Measurements from ENCODE around the gene PUS3.

Gene PUS3

GRCh38 chr11:125902927-125903710 is at the start of gene PUS3:
Gene PUS3, minus strand, starts transcription at chr11:125903206. Its CDS starts 6,922 bp downstream, at chr11:125896284.
- in situ Hi-C loops (cut with MboI; ENCODE audit: low pct_unique_long_range_greater_than_20kb, low sequenced_read_pairs): no loop called here
- DNase-seq: peak; percentile 85

- in situ Hi-C loops (cut with MboI; ENCODE audit: low pct_unique_long_range_greater_than_20kb, low sequenced_read_pairs): no loop called here
- no peak for DNase-seq
Measured at GRCh38 chr11:125952559-125952958, 49.6 kb upstream of the PUS3 start.

GRCh38 chr11:125951731-125952130 is 48.7 kb upstream of the PUS3 start:
- in situ Hi-C loops (cut with MboI; ENCODE audit: low pct_unique_long_range_greater_than_20kb, low sequenced_read_pairs): no loop called here
- no peak for DNase-seq

- in situ Hi-C loops (cut with MboI; ENCODE audit: low pct_unique_long_range_greater_than_20kb, low sequenced_read_pairs): no loop called here
- DNase-seq: no peak
Measured at GRCh38 chr11:125950696-125951651, 48.0 kb upstream of the PUS3 start.

GRCh38 chr11:125950178-125950490 is 47.1 kb upstream of the PUS3 start:
- in situ Hi-C loops (cut with MboI; ENCODE audit: low pct_unique_long_range_greater_than_20kb, low sequenced_read_pairs): no loop called here

GRCh38 chr11:125949271-125950177 is 46.5 kb upstream of the PUS3 start:
- in situ Hi-C loops (cut with MboI; ENCODE audit: low pct_unique_long_range_greater_than_20kb, low sequenced_read_pairs): no loop called here
- DNase-seq: no peak

More at GRCh38 chr11:125950178-125950490, 47.1 kb upstream of the PUS3 start:
- DNase-seq: no peak

- DNase-seq: no peak
- in situ Hi-C loops (cut with MboI; ENCODE audit: low pct_unique_long_range_greater_than_20kb, low sequenced_read_pairs): no loop called here
Measured at GRCh38 chr11:125948278-125949051, 45.5 kb upstream of the PUS3 start.

GRCh38 chr11:125947419-125948277 is 44.6 kb upstream of the PUS3 start:
- no peak for DNase-seq
- in situ Hi-C loops (cut with MboI; ENCODE audit: low pct_unique_long_range_greater_than_20kb, low sequenced_read_pairs): no loop called here

- no peak for DNase-seq
- in situ Hi-C loops (cut with MboI; ENCODE audit: low pct_unique_long_range_greater_than_20kb, low sequenced_read_pairs): no loop called here
Measured at GRCh38 chr11:125946712-125947418, 43.9 kb upstream of the PUS3 start.

- DNase-seq: no peak
- in situ Hi-C loops (cut with MboI; ENCODE audit: low pct_unique_long_range_greater_than_20kb, low sequenced_read_pairs): no loop called here
Measured at GRCh38 chr11:125945797-125946520, 43.0 kb upstream of the PUS3 start, which contains the start of gene VSIG10L2. Gene VSIG10L2, plus strand, starts transcription at chr11:125946044. Its CDS starts 12 bp downstream, at chr11:125946056.

- in situ Hi-C loops (cut with MboI; ENCODE audit: low pct_unique_long_range_greater_than_20kb, low sequenced_read_pairs): no loop called here
- DNase-seq: no peak
Measured at GRCh38 chr11:125945011-125945796, 42.2 kb upstream of the PUS3 start.

GRCh38 chr11:125944350-125945010 is 41.5 kb upstream of the PUS3 start:
- in situ Hi-C loops (cut with MboI; ENCODE audit: low pct_unique_long_range_greater_than_20kb, low sequenced_read_pairs): no loop called here
- no peak for DNase-seq

- in situ Hi-C loops (cut with MboI; ENCODE audit: low pct_unique_long_range_greater_than_20kb, low sequenced_read_pairs): no loop called here
- no peak for DNase-seq
Measured at GRCh38 chr11:125943661-125944349, 40.8 kb upstream of the PUS3 start.

- DNase-seq: no peak
- in situ Hi-C loops (cut with MboI; ENCODE audit: low pct_unique_long_range_greater_than_20kb, low sequenced_read_pairs): no loop called here
Measured at GRCh38 chr11:125942771-125943428, 39.9 kb upstream of the PUS3 start.

All from KBM-7 (cell line).